Subcutaneous adipose tissue (tissue), 4 donors: Measurements from ENCODE around the gene KIAA0232. TPM values are rescaled to one million over a fixed set of nuclear protein-coding genes. Genes with fewer than 3 reads are reported as not detected.

Source experiments
- CTCF ChIP-seq: fragments of 450-650 bp; IDR thresholded peaks from one replicate; pipeline ENCODE4 v1.5.1; 2016; ENCODE audit warnings: low read depth, mild to moderate bottlenecking, control low read depth, antibody characterized with exemption, moderate library complexity
- total RNA-seq, 4 donors: library from RNA; depleted of rRNA; stranded (reverse); fragments of >200 nt; gene quantifications; one replicate each; pipeline ENCODE4 v1.1.0, GENCODE V29; 2016

Gene KIAA0232
- total RNA-seq, 4 donors from 2014 or later, result 24.3 to 36.5 (median 31.0) TPM

DNA sequence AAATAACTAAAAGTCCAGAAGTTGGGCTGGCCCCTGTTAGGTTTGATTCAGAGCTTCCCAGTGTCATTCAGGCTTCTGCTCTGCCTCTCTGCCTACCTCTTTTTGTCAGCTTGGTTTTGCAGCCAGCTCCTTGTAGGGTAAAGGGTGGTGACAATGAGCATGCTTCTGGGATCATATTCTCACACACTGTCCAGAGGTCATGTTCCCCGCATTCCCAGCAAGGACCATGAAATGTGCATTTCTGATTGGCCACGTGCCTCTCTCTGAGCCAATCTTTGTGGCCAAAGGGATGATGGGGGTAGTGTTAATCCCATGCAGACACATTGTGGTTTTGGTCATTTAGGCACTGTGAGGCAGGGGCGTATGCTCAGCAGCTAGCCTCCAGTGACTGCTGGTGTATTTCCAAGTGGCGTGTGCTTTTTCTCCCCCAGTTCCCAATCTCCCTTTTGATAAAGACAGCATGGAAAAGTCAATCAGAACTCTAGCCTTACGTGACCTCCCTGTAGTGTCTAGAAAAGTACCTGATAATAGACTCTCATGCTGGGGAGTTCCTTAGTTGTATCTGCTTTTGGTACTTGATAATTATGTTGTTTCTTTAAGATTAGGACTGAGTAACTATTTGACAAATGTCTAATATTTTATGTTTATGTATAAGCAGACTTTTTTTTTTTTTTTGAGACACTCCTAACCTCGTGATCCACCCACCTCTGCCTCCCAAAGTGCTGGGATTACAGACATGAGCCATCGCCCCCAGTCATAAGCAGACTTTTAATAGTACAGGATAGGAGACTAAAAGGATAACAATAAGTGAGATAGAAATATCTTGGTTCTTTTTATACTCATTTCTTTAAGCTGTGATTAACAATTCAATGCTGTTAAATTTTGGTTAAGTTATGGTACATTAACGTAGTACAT is 57.8 kb downstream of the KIAA0232 start:
- TF ChIP-seq CTCF, result no peak

GRCh38 chr4:6845027-6845426 is 62.5 kb downstream of the KIAA0232 start:
- TF ChIP-seq CTCF, result no peak

GRCh38 chr4:6845574-6845973 is 63.0 kb downstream of the KIAA0232 start:
- no peak for TF ChIP-seq CTCF

- no peak for TF ChIP-seq CTCF
These were observed 64.7 kb downstream of the KIAA0232 start for GRCh38 chr4:6847178-6847577.

- TF ChIP-seq CTCF, result no peak
These were observed 66.3 kb downstream of the KIAA0232 start for GRCh38 chr4:6848717-6849305.

- TF ChIP-seq CTCF, result no peak
These were observed 67.2 kb downstream of the KIAA0232 start for GRCh38 chr4:6849691-6850090.

- no peak for TF ChIP-seq CTCF
These were observed 68.9 kb downstream of the KIAA0232 start for GRCh38 chr4:6851431-6851830.
